Duodenal mucosa (tissue), 2 donors: ENCODE data around the gene NPIPB8.
"Not testable (repeated sequence)": the region's sequence is repeated elsewhere in the genome, so short reads cannot be mapped to it uniquely, and the experiment has no call there.

ENCODE experiments used
- H3K27ac ChIP-seq: one replicate; pipeline ENCODE4 v1.7.0; 2013; ENCODE audit warnings: low read depth, low read length
- H3K27me3 ChIP-seq, 2 donors: one replicate each; pipeline ENCODE4 v1.7.0; 2013; ENCODE audit warnings: low read length in 2 of 2, control low read depth in 1 of 2; ENCODE audit not compliant: insufficient read depth in 2 of 2, control insufficient read depth in 1 of 2
- H3K36me3 ChIP-seq, 2 donors: one replicate each; pipeline ENCODE4 v1.7.0; 2013; ENCODE audit warnings: low read length in 2 of 2, control low read depth in 1 of 2; ENCODE audit not compliant: insufficient read depth in 2 of 2, control insufficient read depth in 1 of 2
- H3K4me1 ChIP-seq, 2 donors: one replicate each; pipeline ENCODE4 v1.7.0; 2013; ENCODE audit warnings: low read length in 2 of 2, control low read depth in 1 of 2; ENCODE audit not compliant: insufficient read depth in 2 of 2, control insufficient read depth in 1 of 2
- H3K4me3 ChIP-seq, 2 donors: one replicate each; pipeline ENCODE4 v1.7.0; 2013; ENCODE audit warnings: low read length in 2 of 2, low read depth in 1 of 2
- H3K9ac ChIP-seq, 2 donors: one replicate each; pipeline ENCODE4 v1.7.0; 2013; ENCODE audit warnings: low read length in 2 of 2, low read depth in 1 of 2
- H3K9me3 ChIP-seq, 2 donors: one replicate each; pipeline ENCODE4 v1.7.0; 2013; ENCODE audit warnings: low read length in 2 of 2, control low read depth in 1 of 2; ENCODE audit not compliant: control insufficient read depth in 1 of 2

Gene NPIPB8

DNA sequence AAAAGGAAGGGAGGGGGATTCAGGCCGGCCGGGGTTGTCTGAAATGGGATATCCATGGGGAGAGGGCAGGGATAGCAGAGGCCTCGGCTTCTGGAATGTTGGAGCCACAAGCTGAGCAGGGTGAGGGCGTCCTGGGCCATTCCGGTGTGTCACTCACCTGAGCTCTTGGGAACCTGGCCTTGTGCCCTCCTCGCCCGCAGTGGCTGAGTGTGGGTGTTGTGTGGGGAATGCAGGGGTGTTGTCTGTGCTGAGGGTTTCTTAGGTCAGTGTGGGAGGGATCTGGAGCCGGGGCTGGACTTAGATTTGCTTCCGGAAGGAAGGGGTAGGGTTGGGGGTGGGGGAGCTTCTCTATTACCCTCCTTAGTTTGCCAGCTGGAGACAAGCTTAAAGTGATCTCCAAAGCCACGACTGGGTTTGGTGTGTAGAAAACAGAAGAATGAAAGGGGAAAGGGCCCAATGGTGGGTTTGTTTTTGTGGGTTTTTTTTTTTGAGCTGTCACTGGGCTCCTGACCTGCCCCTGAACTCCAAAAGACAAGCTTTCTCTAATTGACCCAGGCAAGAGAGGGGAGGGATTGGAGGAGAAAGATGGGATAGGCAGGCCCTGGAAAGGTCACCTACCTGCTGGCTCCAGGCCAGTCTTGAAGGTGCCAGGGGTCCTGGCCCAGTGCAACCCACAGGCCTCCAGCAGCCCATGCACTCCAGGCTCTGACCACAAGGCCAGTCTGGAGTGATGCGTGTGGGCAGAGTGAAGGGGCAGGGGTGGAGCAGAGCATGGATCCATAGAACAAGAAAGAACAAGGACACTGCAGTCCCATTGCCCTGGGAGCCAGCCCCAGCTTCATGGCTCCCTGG lies 40.8 kb upstream of the NPIPB8 start, which contains the start of gene SULT1A2:
SULT1A2 (minus strand) TSS at position 211 of the 852 bp plus-strand sequence. CDS start 1,120 bp downstream, outside the sequence.
- Histone ChIP-seq H3K27me3 (no peaks in the 10 kb centered on the region), H3K9me3 (no peaks in the 10 kb centered on the region), H3K27ac (peak within 1 kb of the TSS; percentile 66), H3K9ac (peak within 1 kb of the TSS; percentile 39 to 51), H3K4me1 (peaks cover 10 to 15% of the 10 kb centered on the region in 2 donors), H3K4me3 (peak within 1 kb of the TSS; percentile 44 to 58), H3K36me3 (peaks cover 5 to 11% of the 10 kb centered on the region in 2 donors)

DNA sequence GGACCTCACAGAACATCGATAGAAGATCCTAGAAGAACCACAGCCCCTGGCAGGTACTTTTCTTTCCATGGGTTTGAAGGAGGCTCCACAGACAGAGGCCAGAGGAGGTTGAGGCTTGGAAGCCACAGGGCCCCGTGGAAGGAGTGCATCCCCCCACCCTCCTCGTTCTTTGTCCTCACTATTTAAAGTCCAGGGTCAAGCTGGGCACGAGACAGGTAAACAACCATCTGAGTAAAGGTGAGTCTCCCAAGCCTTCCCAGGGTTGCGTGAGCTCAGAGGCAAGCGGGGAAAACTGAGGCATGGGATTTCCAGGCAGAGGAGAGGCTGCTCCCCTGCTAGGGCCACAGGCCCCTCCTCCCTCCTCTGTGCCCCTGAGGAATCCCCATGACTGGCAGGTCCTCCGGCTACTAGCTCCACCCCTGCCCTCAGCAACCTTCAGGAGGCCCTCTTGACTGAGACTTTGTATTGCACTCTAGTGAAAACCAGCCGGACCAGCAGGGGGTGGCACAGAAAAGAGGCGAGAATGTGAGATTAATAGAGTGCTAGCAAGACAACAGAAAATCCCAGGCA lies 40.1 kb upstream of the NPIPB8 start:
- Histone ChIP-seq H3K36me3 (peaks cover 0 to 7% of the 10 kb centered on the region in 2 donors), H3K27ac (peak overlapping the region; percentile 66), H3K4me1 (peaks cover 10 to 15% of the 10 kb centered on the region in 2 donors), H3K9ac (peak overlapping the region in 1 of 2 donors; percentile 18), H3K9me3 (no peaks in the 10 kb centered on the region), H3K27me3 (no peaks in the 10 kb centered on the region), H3K4me3 (peak overlapping the region in 1 of 2 donors; percentile 15)

DNA sequence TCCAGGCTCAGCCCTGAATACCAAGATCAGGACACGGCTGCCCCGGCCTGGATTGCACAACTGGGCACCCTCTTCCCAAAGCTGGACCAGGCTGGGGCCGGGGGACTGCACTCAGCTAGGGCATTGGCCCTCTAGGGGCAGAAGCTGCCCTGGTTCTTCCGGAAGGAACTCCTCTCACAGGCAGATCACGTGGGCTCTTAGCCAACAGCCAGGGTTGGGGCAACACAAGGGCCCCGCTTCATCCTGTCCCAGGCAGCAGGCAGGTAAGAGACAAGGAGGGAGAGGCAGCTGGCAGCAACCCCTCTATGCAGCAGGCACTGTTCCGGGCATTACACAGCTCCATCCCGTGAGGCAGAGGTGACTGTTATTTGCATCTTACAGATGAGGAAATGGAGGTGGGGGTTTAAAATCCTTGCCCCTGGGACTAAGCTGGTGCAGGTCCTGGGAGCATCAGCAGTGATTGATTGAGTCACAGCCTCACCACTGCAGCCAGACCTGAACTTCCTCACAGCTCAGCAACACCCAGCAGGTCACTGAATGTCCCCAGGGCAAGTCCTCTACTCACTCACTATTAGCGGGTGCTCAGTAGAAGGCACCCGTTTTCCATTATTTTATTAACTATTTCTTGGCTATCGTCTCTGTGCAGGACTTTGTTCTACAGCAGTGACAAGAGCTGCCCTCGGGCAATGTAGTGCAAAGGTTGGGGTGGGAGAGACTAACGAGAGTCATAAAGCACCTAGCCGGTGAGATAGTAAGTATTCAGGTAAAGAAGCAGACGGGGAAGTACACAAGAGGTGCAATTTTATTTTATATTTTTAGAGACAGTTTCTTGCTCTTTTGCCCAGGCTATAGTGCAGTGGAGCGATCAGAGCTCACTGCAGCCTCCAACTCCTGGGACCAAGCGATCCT lies 38.2 kb upstream of the NPIPB8 start:
- H3K36me3 ChIP-seq, H3K4me3 ChIP-seq: not testable (repeated sequence)

DNA sequence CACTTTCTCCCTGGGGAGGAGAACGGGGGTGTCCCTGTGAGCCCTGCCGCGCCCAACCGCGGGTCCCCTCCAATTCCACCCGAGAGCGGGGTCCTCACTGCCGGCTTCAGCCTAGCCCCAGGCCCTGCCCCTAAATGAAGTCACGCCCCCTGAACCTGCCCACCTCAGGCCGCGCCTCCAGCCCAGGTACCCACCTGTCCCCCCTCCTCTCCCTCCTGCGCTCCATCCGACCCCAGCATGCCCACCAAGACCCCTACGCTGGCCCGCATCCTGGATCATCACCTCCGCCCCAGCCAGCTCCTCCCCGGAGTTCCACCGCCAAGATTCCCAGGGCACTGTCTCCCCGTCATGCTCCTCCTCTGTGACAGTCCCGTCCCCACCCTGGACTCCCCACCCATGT lies 36.9 kb upstream of the NPIPB8 start:
- not testable (repeated sequence) for H3K27me3 ChIP-seq

More for the DNA sequence above, 38.2 kb upstream of the NPIPB8 start:
- H3K27me3 ChIP-seq, H3K9me3 ChIP-seq, H3K9ac ChIP-seq, H3K27ac ChIP-seq: not testable (repeated sequence)
- peaks cover 10 to 15% of the 10 kb centered on the region in 2 donors for H3K4me1 ChIP-seq

DNA sequence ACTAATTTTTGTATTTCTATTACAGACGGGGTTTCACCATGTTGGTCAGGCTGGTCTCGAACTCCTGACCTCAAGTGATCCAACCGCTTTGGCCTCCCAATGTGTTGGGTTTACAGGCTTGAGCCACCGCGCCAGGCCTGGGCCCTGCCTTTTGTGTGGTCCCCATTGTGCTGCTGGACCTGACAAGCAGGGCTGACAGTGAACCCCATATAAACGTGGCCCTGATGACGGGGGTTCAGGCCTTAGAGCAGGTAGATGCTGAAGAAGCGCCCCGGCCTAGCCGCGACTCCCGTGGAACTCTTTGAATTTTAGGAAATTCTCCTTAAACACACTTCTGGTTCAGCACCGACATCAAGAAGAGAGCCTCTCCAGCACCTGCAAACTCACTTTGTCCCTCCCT lies 36.3 kb upstream of the NPIPB8 start:
- not testable (repeated sequence) for H3K4me3 ChIP-seq, H3K27me3 ChIP-seq, H3K9ac ChIP-seq, H3K36me3 ChIP-seq, H3K27ac ChIP-seq, H3K9me3 ChIP-seq
- peaks cover 10 to 15% of the 10 kb centered on the region in 2 donors for H3K4me1 ChIP-seq

More for the DNA sequence above, 36.9 kb upstream of the NPIPB8 start:
- H3K36me3 ChIP-seq, H3K9ac ChIP-seq, H3K4me3 ChIP-seq, H3K27ac ChIP-seq, H3K9me3 ChIP-seq: not testable (repeated sequence)
- H3K4me1 ChIP-seq, result peaks cover 10 to 15% of the 10 kb centered on the region in 2 donors

DNA sequence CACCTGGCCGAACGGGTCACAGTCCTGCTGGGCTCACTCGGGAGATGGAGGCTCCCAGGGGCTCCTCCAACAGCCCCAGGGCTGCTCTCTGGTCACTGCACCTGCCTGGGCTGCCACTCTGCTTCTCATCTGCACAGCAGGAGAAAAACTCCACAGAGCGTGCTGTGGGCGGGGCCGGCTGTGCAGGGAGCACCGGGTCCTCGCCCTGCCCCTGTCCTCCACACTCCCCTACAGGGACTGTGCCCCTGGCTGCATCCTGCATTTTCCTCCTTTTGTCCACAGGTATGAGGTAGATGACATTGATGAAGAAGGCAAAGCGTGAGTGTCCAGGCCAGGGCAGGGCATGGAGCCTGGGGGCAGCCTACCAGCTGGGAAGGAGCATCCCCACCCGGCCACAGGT lies 35.8 kb upstream of the NPIPB8 start:
- H3K27me3 ChIP-seq, H3K9ac ChIP-seq, H3K36me3 ChIP-seq, H3K9me3 ChIP-seq, H3K27ac ChIP-seq, H3K4me3 ChIP-seq: not testable (repeated sequence)
- H3K4me1 ChIP-seq, result peaks cover 8 to 13% of the 10 kb centered on the region in 2 donors

DNA sequence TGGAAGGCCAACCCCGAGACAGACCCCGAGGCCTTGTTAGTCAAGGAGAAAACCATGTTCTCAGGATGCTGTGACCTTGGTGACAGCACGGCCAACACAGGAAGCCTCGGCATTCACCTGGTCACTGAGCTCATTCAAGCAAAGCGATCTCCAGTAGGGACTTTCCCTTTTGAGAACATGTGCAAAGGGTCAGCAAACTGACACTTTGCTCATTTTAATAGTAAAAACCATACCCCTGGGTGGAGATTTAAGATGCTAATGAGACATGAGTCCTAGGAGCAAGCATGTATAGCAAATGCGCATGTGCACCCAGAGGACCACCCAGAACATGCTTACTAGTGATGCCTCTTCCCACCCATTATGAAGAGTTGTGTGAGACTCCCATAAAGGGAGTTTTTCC lies 35.3 kb upstream of the NPIPB8 start:
- H3K27me3 ChIP-seq, result no peaks in the 10 kb centered on the region
- no peak overlapping the region for H3K9ac ChIP-seq
- H3K27ac ChIP-seq, result no peak overlapping the region
- H3K4me3 ChIP-seq, result no peak overlapping the region
- peaks cover 4 to 8% of the 10 kb centered on the region in 2 donors for H3K4me1 ChIP-seq
- H3K36me3 ChIP-seq, result peaks cover 0 to 11% of the 10 kb centered on the region in 2 donors
- H3K9me3 ChIP-seq, result no peaks in the 10 kb centered on the region

DNA sequence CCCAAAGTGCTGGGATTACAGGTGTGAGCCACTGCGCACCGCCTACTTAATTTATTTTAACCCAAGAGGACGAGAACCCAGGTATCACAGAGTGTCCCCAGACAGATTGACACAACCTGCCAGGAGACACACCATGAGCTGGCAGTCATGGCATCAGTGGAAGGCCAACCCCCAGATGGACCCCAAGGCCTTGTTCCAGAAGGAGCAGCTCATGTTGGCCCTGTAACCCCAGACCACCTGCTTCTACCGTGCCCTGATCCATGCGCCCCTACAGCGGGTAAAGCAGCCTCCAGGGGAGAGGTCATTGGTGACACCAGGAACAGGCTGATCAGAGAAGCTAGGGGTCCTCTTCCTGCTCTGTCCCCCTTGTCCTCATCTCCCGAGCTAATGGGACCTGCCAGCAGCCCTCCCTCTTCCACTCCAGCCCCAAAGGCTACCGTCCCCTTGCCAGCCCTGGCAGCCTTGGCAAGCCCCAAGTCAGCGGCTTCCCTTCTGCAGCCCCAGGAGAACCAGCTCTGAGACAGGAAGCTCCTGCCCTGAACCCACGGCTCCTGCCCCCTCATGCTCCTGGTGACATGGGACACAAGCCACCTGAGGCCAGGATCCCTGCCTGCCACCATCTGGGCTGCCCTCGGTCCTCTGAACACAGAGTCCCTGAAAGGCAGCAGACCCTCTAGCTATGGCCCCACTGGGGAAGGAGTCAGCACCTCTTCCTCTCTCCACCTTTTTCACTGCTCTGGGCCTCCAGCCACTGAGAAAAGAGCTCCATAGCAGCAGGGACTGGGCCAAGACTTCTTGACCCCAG lies 34.3 kb upstream of the NPIPB8 start:
- Histone ChIP-seq H3K9me3 (no peaks in the 10 kb centered on the region), H3K4me1 (no peaks in the 10 kb centered on the region), H3K27ac (no peak overlapping the region), H3K36me3 (peaks cover 0 to 11% of the 10 kb centered on the region in 2 donors), H3K27me3 (no peaks in the 10 kb centered on the region), H3K4me3 (no peak overlapping the region), H3K9ac (no peak overlapping the region)

DNA sequence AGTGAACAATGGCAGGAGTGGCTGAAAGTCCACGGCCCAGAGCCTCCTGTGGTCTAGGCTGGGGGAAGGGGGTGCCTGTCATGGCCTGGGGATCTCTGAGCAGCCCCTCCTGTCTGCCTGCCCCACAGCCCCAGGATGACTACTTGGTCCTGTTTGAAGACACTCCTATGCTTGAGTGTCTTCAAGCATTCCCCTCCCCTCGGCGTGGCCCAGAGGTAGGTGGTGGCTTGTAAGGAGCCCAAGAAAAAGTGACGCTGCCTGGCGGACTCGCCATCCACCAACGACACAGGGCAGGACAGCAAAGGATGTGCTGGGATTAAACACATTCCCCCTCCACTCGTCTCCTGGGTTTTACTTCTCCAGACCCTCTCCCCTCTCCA lies 33.7 kb upstream of the NPIPB8 start:
- H3K27ac ChIP-seq, result no peak overlapping the region
- H3K27me3 ChIP-seq, result no peaks in the 10 kb centered on the region
- peaks cover 3% of the 10 kb centered on the region in 2 donors for H3K4me1 ChIP-seq
- peaks cover 0 to 11% of the 10 kb centered on the region in 2 donors for H3K36me3 ChIP-seq
- no peak overlapping the region for H3K9ac ChIP-seq
- no peaks in the 10 kb centered on the region for H3K9me3 ChIP-seq
- H3K4me3 ChIP-seq, result no peak overlapping the region
